Thymus (tissue), 11 donors: Measurements from ENCODE around the gene CD47. TPM values are rescaled to one million over a fixed set of nuclear protein-coding genes. Genes with fewer than 3 reads are reported as not detected.

ENCODE experiments used
- DNase-seq, 9 donors: peaks; one replicate each; pipeline ENCODE4 v3.0.0-alpha.2; 2013; ENCODE audit warnings: low spot score in 9 of 9, low read depth in 6 of 9, missing footprints in 1 of 9
- H3K27ac ChIP-seq, 2 donors: one replicate each; pipeline ENCODE4 v1.5.1; 2013; ENCODE audit warnings: control low read depth in 1 of 2, low read depth in 1 of 2, low read length in 1 of 2, mild to moderate bottlenecking in 1 of 2, moderate library complexity in 1 of 2
- H3K27me3 ChIP-seq, 2 donors: one replicate each; pipeline ENCODE4 v1.5.1; 2013; ENCODE audit warnings: low read length in 1 of 2; ENCODE audit not compliant: control insufficient read depth in 2 of 2, insufficient read depth in 1 of 2
- H3K36me3 ChIP-seq, 2 donors: one replicate each; pipeline ENCODE4 v1.5.1; 2013; ENCODE audit warnings: low read length in 1 of 2, mild to moderate bottlenecking in 1 of 2, moderate library complexity in 1 of 2; ENCODE audit not compliant: control insufficient read depth in 2 of 2, insufficient read depth in 2 of 2
- H3K4me1 ChIP-seq, 2 donors: one replicate each; pipeline ENCODE4 v1.5.1; 2013; ENCODE audit warnings: low read length in 2 of 2; ENCODE audit not compliant: control insufficient read depth in 2 of 2, insufficient read depth in 2 of 2
- H3K4me3 ChIP-seq, 2 donors: one replicate each; pipeline ENCODE4 v1.5.1; 2013; ENCODE audit warnings: low read length in 2 of 2, control low read depth in 1 of 2, mild to moderate bottlenecking in 1 of 2
- H3K9me3 ChIP-seq, 2 donors: one replicate each; pipeline ENCODE4 v1.5.1; 2013; ENCODE audit warnings: low read length in 1 of 2, mild to moderate bottlenecking in 1 of 2; ENCODE audit not compliant: control insufficient read depth in 2 of 2, insufficient read depth in 1 of 2
- WGBS: extraction: QIAGEN DNeasy Blood & Tissue Kit; methylation state at CpG from one replicate; pipeline ENCODE4 v1.1.7; 2013; 5-methylcytosine and 5-hydroxymethylcytosine counted together
- polyA plus RNA-seq: library from polyadenylated mRNA; stranded (reverse); fragments of 200-250 nt; gene quantifications from one replicate; pipeline ENCODE4 v1.2.3, GENCODE V29; 2013
- total RNA-seq: library from RNA; stranded (reverse); fragments of 120-200 nt; gene quantifications from one replicate; pipeline ENCODE4 v1.2.4, GENCODE V29; 2013
- donor health status: healthy.

The CD47 gene
- total and polyA plus RNA-seq, 2 donors = 65.8 to 103 TPM

GRCh38 chr3:108130701-108131474 lies 40.1 kb upstream of the CD47 start:
- Histone ChIP-seq H3K4me1 (peaks cover 32 to 39% of the 10 kb centered on the region in 2 donors), H3K4me3 (no peak overlapping the region), H3K9me3 (no peaks in the 10 kb centered on the region), H3K27me3 (no peaks in the 10 kb centered on the region), H3K27ac (no peak overlapping the region), H3K36me3 (peaks cover 4 to 8% of the 10 kb centered on the region in 2 donors)
- DNase-seq = no peak

GRCh38 chr3:108130236-108130635 lies 39.4 kb upstream of the CD47 start:
- WGBS = 94% methylated on average over 4 of the region's 4 CpGs
- H3K9me3 ChIP-seq = no peaks in the 10 kb centered on the region

GRCh38 chr3:108127301-108127988 lies 36.6 kb upstream of the CD47 start:
- Histone ChIP-seq H3K36me3 (peaks cover 4 to 8% of the 10 kb centered on the region in 2 donors), H3K4me1 (peaks cover 24 to 55% of the 10 kb centered on the region in 2 donors), H3K4me3 (peak overlapping the region; percentile 23 to 26), H3K27me3 (no peaks in the 10 kb centered on the region), H3K27ac (peak overlapping the region; percentile 96 to 98), H3K9me3 (no peaks in the 10 kb centered on the region)
- WGBS = 36% methylated on average over 9 of the region's 9 CpGs
- DNase-seq = peak in 7 of 9 donors; percentile 38 to 88 (median 70)

More at GRCh38 chr3:108130236-108130635, 39.4 kb upstream of the CD47 start:
- Histone ChIP-seq H3K27ac (no peak overlapping the region), H3K4me3 (no peak overlapping the region), H3K27me3 (no peaks in the 10 kb centered on the region), H3K4me1 (peaks cover 32 to 46% of the 10 kb centered on the region in 2 donors), H3K36me3 (peaks cover 4 to 8% of the 10 kb centered on the region in 2 donors)
- no peak for DNase-seq

- H3K4me3 ChIP-seq = peak overlapping the region; percentile 49
- peak overlapping the region; percentile 96 to 99 for H3K27ac ChIP-seq
- peaks cover 24 to 48% of the 10 kb centered on the region in 2 donors for H3K4me1 ChIP-seq
- peaks cover 4 to 5% of the 10 kb centered on the region in 2 donors for H3K36me3 ChIP-seq
- H3K9me3 ChIP-seq = no peaks in the 10 kb centered on the region
- DNase-seq = no peak
- H3K27me3 ChIP-seq = no peaks in the 10 kb centered on the region
- WGBS = 41% methylated on average over 1 of the region's 1 CpG
Observed at GRCh38 chr3:108126348-108126747, 35.5 kb upstream of the CD47 start.

GRCh38 chr3:108125550-108126071 lies 34.8 kb upstream of the CD47 start:
- peak overlapping the region; percentile 49 for H3K4me3 ChIP-seq
- no peaks in the 10 kb centered on the region for H3K27me3 ChIP-seq
- H3K36me3 ChIP-seq = peaks cover 4 to 5% of the 10 kb centered on the region in 2 donors
- no peaks in the 10 kb centered on the region for H3K9me3 ChIP-seq
- peaks cover 24 to 47% of the 10 kb centered on the region in 2 donors for H3K4me1 ChIP-seq
- 4% methylated on average over 6 of the region's 6 CpGs for WGBS
- DNase-seq = peak; percentile 54 to 92 (median 75)
- peak overlapping the region; percentile 96 to 99 for H3K27ac ChIP-seq

- Histone ChIP-seq H3K27ac (peak overlapping the region; percentile 96 to 99), H3K27me3 (no peaks in the 10 kb centered on the region), H3K9me3 (no peaks in the 10 kb centered on the region), H3K4me1 (peaks cover 24 to 47% of the 10 kb centered on the region in 2 donors), H3K36me3 (peaks cover 4 to 5% of the 10 kb centered on the region in 2 donors), H3K4me3 (peak overlapping the region; percentile 49)
- 16% methylated on average over 4 of the region's 4 CpGs for WGBS
- DNase-seq = no peak
Observed at GRCh38 chr3:108125153-108125543, 34.3 kb upstream of the CD47 start.

- Histone ChIP-seq H3K4me1 (peaks cover 24 to 50% of the 10 kb centered on the region in 2 donors), H3K36me3 (peaks cover 4 to 5% of the 10 kb centered on the region in 2 donors), H3K4me3 (peak overlapping the region; percentile 49), H3K27me3 (no peaks in the 10 kb centered on the region), H3K9me3 (no peaks in the 10 kb centered on the region), H3K27ac (peak overlapping the region; percentile 96 to 99)
- peak in 8 of 9 donors; percentile 44 to 85 (median 63) for DNase-seq
- WGBS = 4% methylated on average over 10 of the region's 10 CpGs
Observed at GRCh38 chr3:108124337-108125152, 33.7 kb upstream of the CD47 start.

- DNase-seq = no peak
- Histone ChIP-seq H3K36me3 (peaks cover 0 to 2% of the 10 kb centered on the region in 2 donors), H3K4me1 (peaks cover 22 to 45% of the 10 kb centered on the region in 2 donors), H3K9me3 (no peaks in the 10 kb centered on the region), H3K27ac (no peak overlapping the region), H3K4me3 (no peak overlapping the region), H3K27me3 (no peaks in the 10 kb centered on the region)
- WGBS = 97% methylated on average over 3 of the region's 3 CpGs
Observed at GRCh38 chr3:108123326-108123725, 32.5 kb upstream of the CD47 start.
